ENCODE data around the gene PLK5.

DNA sequence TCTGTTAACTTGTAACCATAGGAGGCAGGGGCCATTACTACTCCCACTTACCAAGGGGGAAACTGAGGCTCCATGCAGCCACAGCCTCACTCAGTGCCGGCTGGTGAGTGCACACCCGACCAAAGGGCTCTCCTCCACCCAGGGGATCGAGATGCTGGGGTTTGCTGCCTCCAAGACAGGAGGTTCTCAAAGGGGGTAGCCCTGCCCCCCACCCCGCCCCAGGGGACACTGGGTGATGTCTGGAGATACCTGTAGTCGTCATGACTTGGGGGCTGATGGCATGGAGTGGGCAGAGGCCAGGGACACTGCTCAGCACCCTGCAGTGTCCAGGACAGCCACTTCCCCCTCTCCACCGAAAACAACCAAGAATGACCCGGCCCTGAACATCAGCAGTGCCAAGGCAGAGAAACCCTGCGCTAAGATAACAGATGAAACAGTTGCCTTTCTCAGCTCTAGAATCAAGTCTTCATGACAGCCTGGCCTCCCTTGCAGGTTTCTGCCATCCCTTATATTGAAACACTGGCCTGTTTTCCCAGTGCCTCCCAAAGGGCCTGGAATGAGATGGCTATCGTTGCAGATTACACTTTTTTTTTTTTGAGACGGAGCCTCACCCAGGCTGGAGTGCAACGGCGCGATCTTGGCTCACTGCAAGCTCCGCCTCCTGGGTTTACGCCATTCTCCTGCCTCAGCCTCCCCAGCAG lies 29.6 kb upstream of the PLK5 start:
- TF ChIP-seq, protein P1, sequence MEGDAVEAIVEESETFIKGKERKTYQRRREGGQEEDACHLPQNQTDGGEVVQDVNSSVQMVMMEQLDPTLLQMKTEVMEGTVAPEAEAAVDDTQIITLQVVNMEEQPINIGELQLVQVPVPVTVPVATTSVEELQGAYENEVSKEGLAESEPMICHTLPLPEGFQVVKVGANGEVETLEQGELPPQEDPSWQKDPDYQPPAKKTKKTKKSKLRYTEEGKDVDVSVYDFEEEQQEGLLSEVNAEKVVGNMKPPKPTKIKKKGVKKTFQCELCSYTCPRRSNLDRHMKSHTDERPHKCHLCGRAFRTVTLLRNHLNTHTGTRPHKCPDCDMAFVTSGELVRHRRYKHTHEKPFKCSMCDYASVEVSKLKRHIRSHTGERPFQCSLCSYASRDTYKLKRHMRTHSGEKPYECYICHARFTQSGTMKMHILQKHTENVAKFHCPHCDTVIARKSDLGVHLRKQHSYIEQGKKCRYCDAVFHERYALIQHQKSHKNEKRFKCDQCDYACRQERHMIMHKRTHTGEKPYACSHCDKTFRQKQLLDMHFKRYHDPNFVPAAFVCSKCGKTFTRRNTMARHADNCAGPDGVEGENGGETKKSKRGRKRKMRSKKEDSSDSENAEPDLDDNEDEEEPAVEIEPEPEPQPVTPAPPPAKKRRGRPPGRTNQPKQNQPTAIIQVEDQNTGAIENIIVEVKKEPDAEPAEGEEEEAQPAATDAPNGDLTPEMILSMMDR (conservative IDR thresholded peaks at IDR 0.05; ENCODE audit: low read length) = no peak
- TF ChIP-seq EZH2phosphoT487 (IDR thresholded peaks at IDR 0.05; ENCODE audit: borderline replicate concordance) = no peak
